IMR-90 (cell line): ENCODE results near the gene THADA. TPM values are rescaled to one million over a fixed set of nuclear protein-coding genes. Genes with fewer than 3 reads are reported as not detected.
A peak's percentile ranks its signal among the peaks of the same experiment; 100 is the strongest.

ENCODE experiments used
- ATAC-seq: fragments of 200-7000 bp; cut with Tn5 transposase; 2 replicates; pipeline ENCODE4 v1.9.1; 2020; ENCODE audit warnings: low read depth, mild to moderate bottlenecking, moderate library complexity
- BruUV-seq: library from RNA; stranded (reverse); fragments of 400-500 nt; replicated peaks from 2 replicates; lab custom pipeline; 2021; lab: Mats Ljungman, UMichigan
- CTCF ChIA-PET: fragments of 300-600 bp; formaldehyde crosslinking; extraction: SDS; loops from one replicate; lab custom pipeline; 2021; ENCODE audit warnings: antibody characterized with exemption; lab: Yijun Ruan, JAX
- POLR2A ChIA-PET: fragments of 300-600 bp; sonication (Branson Sonifier 250); formaldehyde crosslinking; loops from one replicate; lab custom pipeline; 2022; ENCODE audit warnings: antibody characterized with exemption; ENCODE audit not compliant: unreplicated experiment; lab: Charles Lee
- DNase-seq: peaks from one replicate; pipeline ENCODE4 v3.0.0; 2013
- H2AFZ ChIP-seq: replicated peaks from 2 replicates; pipeline ENCODE3; 2013; ENCODE audit warnings: low read length, mild to moderate bottlenecking; ENCODE audit not compliant: poor library complexity
- H2AK5ac ChIP-seq: 2 replicates; pipeline ENCODE4 v1.6.1; 2013; ENCODE audit warnings: low read depth, low read length, inconsistent platforms
- H2AK9ac ChIP-seq: replicated peaks from 2 replicates; pipeline ENCODE3; 2013; ENCODE audit warnings: mild to moderate bottlenecking, low read depth, low read length, moderate library complexity; ENCODE audit not compliant: poor library complexity
- H2BK120ac ChIP-seq: 2 replicates; pipeline ENCODE4 v1.6.1; 2013; ENCODE audit warnings: low read depth, low read length, inconsistent platforms
- H2BK15ac ChIP-seq: 3 replicates; pipeline ENCODE4 v1.6.1; 2013; ENCODE audit warnings: low read depth, low read length, inconsistent platforms
- H2BK20ac ChIP-seq: 2 replicates; pipeline ENCODE4 v1.6.1; 2013; ENCODE audit warnings: low read depth, mild to moderate bottlenecking, inconsistent platforms, low read length, moderate library complexity
- H2BK5ac ChIP-seq: 2 replicates; pipeline ENCODE4 v1.6.1; 2013; ENCODE audit warnings: mild to moderate bottlenecking, low read depth, low read length, inconsistent platforms; ENCODE audit not compliant: poor library complexity, severe bottlenecking
- H3K14ac ChIP-seq: replicated peaks from 2 replicates; pipeline ENCODE4 v1.6.1; 2013; ENCODE audit warnings: low read depth, low read length, inconsistent platforms
- H3K18ac ChIP-seq: 2 replicates; pipeline ENCODE4 v1.6.1; 2013; ENCODE audit warnings: low read depth, low read length, control low read depth
- H3K23ac ChIP-seq: 2 replicates; pipeline ENCODE4 v1.6.1; 2013; ENCODE audit warnings: low read depth, low read length, inconsistent platforms
- H3K27ac ChIP-seq: 2 replicates; pipeline ENCODE4 v1.5.1; 2013; ENCODE audit warnings: mild to moderate bottlenecking, control low read depth, low read length; ENCODE audit not compliant: insufficient read depth
- H3K27me3 ChIP-seq: 2 replicates; pipeline ENCODE4 v1.6.1; 2013; ENCODE audit warnings: low read length; ENCODE audit not compliant: control insufficient read depth, insufficient read depth
- H3K36me3 ChIP-seq: 2 replicates; pipeline ENCODE4 v1.6.1; 2013; ENCODE audit warnings: low read length, mixed read lengths; ENCODE audit not compliant: control insufficient read depth, insufficient read depth
- H3K4ac ChIP-seq: 2 replicates; pipeline ENCODE4 v1.6.1; 2013; ENCODE audit warnings: low read depth, low read length, inconsistent platforms
- H3K4me1 ChIP-seq: 2 replicates; pipeline ENCODE4 v1.6.1; 2013; ENCODE audit warnings: low read length, mixed read lengths; ENCODE audit not compliant: control insufficient read depth, insufficient read depth
- H3K4me2 ChIP-seq: 2 replicates; pipeline ENCODE4 v1.6.1; 2013; ENCODE audit warnings: low read depth, mild to moderate bottlenecking, control low read depth, low read length, moderate library complexity
- H3K4me3 ChIP-seq: 2 replicates; pipeline ENCODE4 v1.5.1; 2013; ENCODE audit warnings: low read depth, mild to moderate bottlenecking, control low read depth, low read length, moderate library complexity; ENCODE audit not compliant: insufficient read depth
- H3K56ac ChIP-seq: 2 replicates; pipeline ENCODE4 v1.6.1; 2013; ENCODE audit warnings: low read length, inconsistent platforms; ENCODE audit not compliant: insufficient read depth; ENCODE audit errors: extremely low read depth
- H3K79me1 ChIP-seq, 2 experiments: 2 replicates each; pipeline ENCODE4 v1.6.1; 2013; ENCODE audit warnings: low read length in 2 of 2, inconsistent platforms in 1 of 2, low read depth in 1 of 2
- H3K9ac ChIP-seq: 2 replicates; pipeline ENCODE4 v1.6.1; 2013; ENCODE audit warnings: low read depth, low read length, control low read depth
- H3K9me1 ChIP-seq: 2 replicates; pipeline ENCODE4 v1.6.1; 2013; ENCODE audit warnings: low read length, inconsistent platforms; ENCODE audit not compliant: insufficient read depth
- H3K9me3 ChIP-seq: 2 replicates; pipeline ENCODE4 v1.6.1; 2013; ENCODE audit warnings: low read length; ENCODE audit not compliant: control insufficient read depth, insufficient read depth
- H4K20me1 ChIP-seq: 2 replicates; pipeline ENCODE4 v1.6.1; 2013; ENCODE audit warnings: low read length, inconsistent platforms; ENCODE audit not compliant: insufficient read depth
- H4K5ac ChIP-seq: 2 replicates; pipeline ENCODE4 v1.6.1; 2013; ENCODE audit warnings: mild to moderate bottlenecking, low read depth, low read length, control low read depth
- H4K8ac ChIP-seq, 2 experiments: 2 replicates each; pipeline ENCODE4 v1.6.1; 2013; ENCODE audit warnings: low read depth in 2 of 2, low read length in 2 of 2, control low read depth in 1 of 2, inconsistent platforms in 1 of 2
- H4K91ac ChIP-seq: 2 replicates; pipeline ENCODE4 v1.6.1; 2013; ENCODE audit warnings: low read depth, low read length, inconsistent platforms; ENCODE audit not compliant: insufficient read depth
- BHLHE40 ChIP-seq: fragments of 150-350 bp; IDR thresholded peaks from 2 replicates; pipeline ENCODE4 v1.6.1; 2016; ENCODE audit warnings: mild to moderate bottlenecking, low read depth, low read length
- CEBPB ChIP-seq: IDR thresholded peaks from 2 replicates; pipeline ENCODE4 v1.6.1; 2012; ENCODE audit warnings: low read depth, low read length, improper control_type of control experiment
- FOS ChIP-seq: fragments of 150-350 bp; IDR thresholded peaks from 2 replicates; pipeline ENCODE4 v1.6.1; 2016; ENCODE audit warnings: low read depth, low read length
- MAFK ChIP-seq: IDR thresholded peaks from 2 replicates; pipeline ENCODE4 v1.6.1; 2012; ENCODE audit warnings: low read depth, low read length, improper control_type of control experiment
- MAZ ChIP-seq: IDR thresholded peaks from 2 replicates; pipeline ENCODE4 v1.6.1; 2012; ENCODE audit warnings: low read depth, mild to moderate bottlenecking, low read length, improper control_type of control experiment, moderate library complexity, borderline replicate concordance
- MXI1 ChIP-seq: IDR thresholded peaks from 2 replicates; pipeline ENCODE4 v1.6.1; 2012; ENCODE audit warnings: low read depth, mild to moderate bottlenecking, low read length, moderate library complexity, borderline replicate concordance
- NFE2L2 ChIP-seq: fragments of 150-350 bp; IDR thresholded peaks from 2 replicates; pipeline ENCODE4 v1.6.1; 2016; ENCODE audit warnings: low read depth, mild to moderate bottlenecking, low read length
- POLR2A ChIP-seq: IDR thresholded peaks from 2 replicates; pipeline ENCODE4 v1.6.1; 2012; ENCODE audit warnings: mild to moderate bottlenecking, low read depth, low read length
- RAD21 ChIP-seq: IDR thresholded peaks from 2 replicates; pipeline ENCODE4 v1.6.1; 2012; ENCODE audit warnings: low read length, improper control_type of control experiment
- RCOR1 ChIP-seq: IDR thresholded peaks from 2 replicates; pipeline ENCODE4 v1.6.1; 2012; ENCODE audit warnings: mild to moderate bottlenecking, low read length, improper control_type of control experiment; ENCODE audit not compliant: insufficient replicate concordance
- RFX5 ChIP-seq: IDR thresholded peaks from 2 replicates; pipeline ENCODE4 v1.8.0; 2012; ENCODE audit warnings: low read depth, mild to moderate bottlenecking, low read length, moderate library complexity
- SMC3 ChIP-seq: fragments of 150-350 bp; IDR thresholded peaks from 2 replicates; pipeline ENCODE4 v1.6.1; 2016; ENCODE audit warnings: low read depth, mild to moderate bottlenecking, antibody characterized with exemption, low read length, moderate library complexity
- USF2 ChIP-seq: fragments of 150-350 bp; IDR thresholded peaks from 2 replicates; pipeline ENCODE4 v1.6.1; 2017; ENCODE audit warnings: mild to moderate bottlenecking, antibody characterized with exemption, low read length, low read depth
- WGBS, 2 experiments: methylation state at CpG; one replicate each; pipeline versions ENCODE4 v1.1.5 to v1.1.7; 2013; ENCODE audit warnings: missing lambda C conversion rate in 2 of 2; ENCODE audit not compliant: insufficient read length in 1 of 2; ENCODE audit errors: extremely low coverage in 2 of 2; 5-methylcytosine and 5-hydroxymethylcytosine counted together
- dilution Hi-C: fragments of 300-500 bp; cut with HindIII; formaldehyde crosslinking; loops from one replicate; pipeline ENCODE4 v1.14.3; 2018; ENCODE audit warnings: low sequenced_read_pairs; ENCODE audit not compliant: unreplicated experiment
- in situ Hi-C: fragments of 300-500 bp; cut with MboI; formaldehyde crosslinking; loops from 3 replicates; pipeline ENCODE4 v1.14.3; 2019; ENCODE audit warnings: low sequenced_read_pairs, inconsistent platforms, mixed read lengths
- intact Hi-C: fragments of 100-400 bp; cut with micrococcal nuclease; formaldehyde crosslinking; loops from 2 replicates; pipeline ENCODE4 v1.10.0; 2022
- polyA plus RNA-seq, 3 experiments: library from polyadenylated mRNA; depleted of rRNA; stranded (reverse); fragments of >200 nt; gene quantifications; 2 replicates each; pipeline ENCODE4 v1.2.3, GENCODE V29; 2012; ENCODE audit warnings: low replicate concordance in 1 of 3
- total RNA-seq: library from RNA; depleted of rRNA; stranded (reverse); fragments of >200 nt; gene quantifications from 2 replicates; pipeline ENCODE4 v1.2.3, GENCODE V29; 2012
- TF ChIP-seq, protein P1 (sequence below): conservative IDR thresholded peaks from 2 replicates; pipeline ENCODE4 v1.5.1; 2012; ENCODE audit warnings: mild to moderate bottlenecking, low read depth, low read length, improper control_type of control experiment
- TF ChIP-seq, protein P2 (sequence below): fragments of 150-350 bp; IDR thresholded peaks from 2 replicates; pipeline ENCODE4 v1.6.1; 2016; ENCODE audit warnings: low read depth, mild to moderate bottlenecking, low read length, moderate library complexity, borderline replicate concordance

The THADA gene
- total and polyA plus RNA-seq, 2 of the 4 experiments (the other 2 are of a cell fraction) = 10.5 to 21.3 TPM

DNA sequence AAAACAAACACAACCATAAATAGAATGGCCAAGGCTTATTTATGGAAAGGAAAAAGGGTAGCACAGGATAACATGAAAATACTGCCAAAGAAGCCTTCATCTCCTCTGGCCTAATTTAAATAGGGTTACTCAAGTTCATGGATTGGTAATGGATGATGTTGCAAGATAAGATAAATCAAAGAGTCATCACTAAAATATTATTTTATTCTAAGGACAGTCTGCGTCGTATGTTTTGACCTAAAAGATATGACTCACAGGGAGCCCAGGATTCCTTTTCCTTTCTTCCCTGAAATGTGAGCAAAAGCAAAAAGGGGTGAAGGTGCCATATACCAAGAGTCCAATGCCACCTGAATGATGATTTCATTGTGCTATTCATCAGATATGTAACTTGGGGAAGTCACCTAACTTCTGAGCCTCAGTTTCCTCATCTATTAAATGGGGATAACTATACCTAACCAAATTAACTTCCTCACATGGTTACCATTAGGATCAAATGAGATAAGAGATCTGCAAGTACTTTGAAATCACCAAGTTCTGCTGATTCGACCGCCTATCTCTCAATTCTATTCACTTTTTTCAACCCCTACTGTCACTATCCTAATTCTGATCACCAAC, 137.7 kb downstream of the THADA start:
- H4K91ac ChIP-seq = peak overlapping the region; percentile 39; the same call in 1 of the 2 replicates
- peak overlapping the region; percentile 61; the same call in 1 of the 2 replicates for H2BK120ac ChIP-seq
- peaks cover 0 to 4% of the 10 kb centered on the region in 2 experiments; a peak in 1 of 4 replicates for H3K79me1 ChIP-seq
- no TSS peak for BruUV-seq
- peaks cover 18% of the 10 kb centered on the region for H3K4me1 ChIP-seq
- peak overlapping the region; percentile 87; the same call in 1 of the 2 replicates for H3K4me2 ChIP-seq
- no peak overlapping the region for H2AK5ac ChIP-seq
- no CpG with 5 or more reads among the region's 4 CpGs for WGBS, 2 experiments
- peak; percentile 59 for ATAC-seq
- H4K5ac ChIP-seq = peak overlapping the region; percentile 64; the same call in 1 of the 2 replicates
- dilution Hi-C loops = no loop called here
- no peaks in the 10 kb centered on the region for H3K36me3 ChIP-seq
- no peak overlapping the region for H3K56ac ChIP-seq
- intact Hi-C loops = no loop called here
- 0 out of 2 replicates have a peak overlapping the region, but pooled peaks have one; percentile 22 for H2BK20ac ChIP-seq
- H2BK15ac ChIP-seq = no peak overlapping the region
- peak overlapping the region; percentile 29; the same call in 1 of the 2 replicates for H3K27ac ChIP-seq
- no peak overlapping the region for H3K23ac ChIP-seq
- no peaks in the 10 kb centered on the region for H3K27me3 ChIP-seq
- peak overlapping the region; percentile 89 for H2BK5ac ChIP-seq
- ChIA-PET CTCF (no interaction called here), POLR2A (no interaction called here)
- no peak overlapping the region for H3K14ac ChIP-seq
- H3K4ac ChIP-seq = no peak overlapping the region; the same call in 1 of the 2 replicates
- H3K9me3 ChIP-seq = no peaks in the 10 kb centered on the region
- H3K9ac ChIP-seq = no peak overlapping the region
- H3K9me1 ChIP-seq = peaks cover 9% of the 10 kb centered on the region
- H2AFZ ChIP-seq = no peak overlapping the region
- H4K8ac ChIP-seq = peak overlapping the region in 1 of 2 experiments; percentile 32; a peak in 1 of 4 replicates
- H3K4me3 ChIP-seq = no peak overlapping the region
- DNase-seq = peak; percentile 87
- in situ Hi-C loops = no loop called here
- H4K20me1 ChIP-seq = no peaks in the 10 kb centered on the region
- H3K18ac ChIP-seq = peak overlapping the region; percentile 85; the same call in 1 of the 2 replicates
- H2AK9ac ChIP-seq = no peak overlapping the region
- TF ChIP-seq FOS (peak; percentile 73), RFX5 (no peak), MXI1 (no peak), RCOR1 (peak; percentile 13), USF2 (no peak), BHLHE40 (no peak), CEBPB (peak; percentile 96), MAZ (no peak), POLR2A (no peak), RAD21 (no peak), NFE2L2 (no peak), SMC3 (no peak), MAFK (no peak)
- TF ChIP-seq, protein P1, sequence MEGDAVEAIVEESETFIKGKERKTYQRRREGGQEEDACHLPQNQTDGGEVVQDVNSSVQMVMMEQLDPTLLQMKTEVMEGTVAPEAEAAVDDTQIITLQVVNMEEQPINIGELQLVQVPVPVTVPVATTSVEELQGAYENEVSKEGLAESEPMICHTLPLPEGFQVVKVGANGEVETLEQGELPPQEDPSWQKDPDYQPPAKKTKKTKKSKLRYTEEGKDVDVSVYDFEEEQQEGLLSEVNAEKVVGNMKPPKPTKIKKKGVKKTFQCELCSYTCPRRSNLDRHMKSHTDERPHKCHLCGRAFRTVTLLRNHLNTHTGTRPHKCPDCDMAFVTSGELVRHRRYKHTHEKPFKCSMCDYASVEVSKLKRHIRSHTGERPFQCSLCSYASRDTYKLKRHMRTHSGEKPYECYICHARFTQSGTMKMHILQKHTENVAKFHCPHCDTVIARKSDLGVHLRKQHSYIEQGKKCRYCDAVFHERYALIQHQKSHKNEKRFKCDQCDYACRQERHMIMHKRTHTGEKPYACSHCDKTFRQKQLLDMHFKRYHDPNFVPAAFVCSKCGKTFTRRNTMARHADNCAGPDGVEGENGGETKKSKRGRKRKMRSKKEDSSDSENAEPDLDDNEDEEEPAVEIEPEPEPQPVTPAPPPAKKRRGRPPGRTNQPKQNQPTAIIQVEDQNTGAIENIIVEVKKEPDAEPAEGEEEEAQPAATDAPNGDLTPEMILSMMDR = no peak
- TF ChIP-seq, protein P2, sequence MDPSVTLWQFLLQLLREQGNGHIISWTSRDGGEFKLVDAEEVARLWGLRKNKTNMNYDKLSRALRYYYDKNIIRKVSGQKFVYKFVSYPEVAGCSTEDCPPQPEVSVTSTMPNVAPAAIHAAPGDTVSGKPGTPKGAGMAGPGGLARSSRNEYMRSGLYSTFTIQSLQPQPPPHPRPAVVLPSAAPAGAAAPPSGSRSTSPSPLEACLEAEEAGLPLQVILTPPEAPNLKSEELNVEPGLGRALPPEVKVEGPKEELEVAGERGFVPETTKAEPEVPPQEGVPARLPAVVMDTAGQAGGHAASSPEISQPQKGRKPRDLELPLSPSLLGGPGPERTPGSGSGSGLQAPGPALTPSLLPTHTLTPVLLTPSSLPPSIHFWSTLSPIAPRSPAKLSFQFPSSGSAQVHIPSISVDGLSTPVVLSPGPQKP = no peak
